Neuron (in vitro differentiated cells): Measurements from ENCODE around the gene TRIM65.

Experiments used
- H2AFZ ChIP-seq: one replicate; pipeline ENCODE4 v1.6.1; 2013; ENCODE audit warnings: low read depth, mild to moderate bottlenecking, inconsistent platforms, low read length, moderate library complexity
- H3K27me3 ChIP-seq: one replicate; pipeline ENCODE4 v1.6.1; 2013; ENCODE audit warnings: low read length; ENCODE audit not compliant: insufficient read depth
- H3K36me3 ChIP-seq: one replicate; pipeline ENCODE4 v1.6.1; 2013; ENCODE audit warnings: low read length; ENCODE audit not compliant: insufficient read depth
- H3K4me1 ChIP-seq: one replicate; pipeline ENCODE4 v1.6.1; 2013; ENCODE audit warnings: low read length; ENCODE audit not compliant: insufficient read depth
- H3K4me3 ChIP-seq: 2 replicates; pipeline ENCODE4 v1.5.1; 2013; ENCODE audit warnings: mild to moderate bottlenecking, low read length, moderate library complexity
- H3K9me3 ChIP-seq: one replicate; pipeline ENCODE4 v1.6.1; 2013; ENCODE audit warnings: low read length

Gene TRIM65

GRCh38 chr17:75909812-75910274, 13.1 kb upstream of the TRIM65 start:
- H3K4me3 ChIP-seq = no peak overlapping the region
- no peaks in the 10 kb centered on the region for H3K9me3 ChIP-seq
- no peaks in the 10 kb centered on the region for H3K27me3 ChIP-seq
- no peaks in the 10 kb centered on the region for H3K4me1 ChIP-seq
- H2AFZ ChIP-seq = no peak overlapping the region
- peaks cover 10% of the 10 kb centered on the region for H3K36me3 ChIP-seq

- Histone ChIP-seq H3K27me3 (no peaks in the 10 kb centered on the region), H2AFZ (no peak overlapping the region), H3K4me1 (no peaks in the 10 kb centered on the region), H3K4me3 (no peak overlapping the region), H3K36me3 (peaks cover 7% of the 10 kb centered on the region), H3K9me3 (no peaks in the 10 kb centered on the region)
These were observed 12.5 kb upstream of the TRIM65 start for GRCh38 chr17:75909051-75909811.

- Histone ChIP-seq H2AFZ (no peak overlapping the region), H3K4me3 (no peak overlapping the region), H3K4me1 (peaks cover 2% of the 10 kb centered on the region), H3K36me3 (peaks cover 4% of the 10 kb centered on the region), H3K9me3 (no peaks in the 10 kb centered on the region), H3K27me3 (no peaks in the 10 kb centered on the region)
These were observed 11.4 kb upstream of the TRIM65 start for GRCh38 chr17:75908201-75908600.

- Histone ChIP-seq H3K9me3 (no peaks in the 10 kb centered on the region), H3K4me3 (no peak overlapping the region), H3K36me3 (peaks cover 14% of the 10 kb centered on the region)
These were observed 9.6 kb upstream of the TRIM65 start for GRCh38 chr17:75906143-75906884.

GRCh38 chr17:75904749-75905521, 8.2 kb upstream of the TRIM65 start, which contains the start of gene MRPL38:
Gene MRPL38, minus strand, starts transcription at chr17:75904884. Its CDS starts 9 bp downstream, at chr17:75904875.
- H3K4me1 ChIP-seq = peaks cover 2% of the 10 kb centered on the region
- H3K4me3 ChIP-seq = peak within 1 kb of the TSS; percentile 68
- no peaks in the 10 kb centered on the region for H3K27me3 ChIP-seq
- H2AFZ ChIP-seq = peak within 1 kb of the TSS; percentile 32
- H3K9me3 ChIP-seq = no peaks in the 10 kb centered on the region
- peaks cover 16% of the 10 kb centered on the region for H3K36me3 ChIP-seq

More at GRCh38 chr17:75906143-75906884, 9.6 kb upstream of the TRIM65 start:
- Histone ChIP-seq H3K27me3 (no peaks in the 10 kb centered on the region), H2AFZ (no peak overlapping the region), H3K4me1 (peaks cover 2% of the 10 kb centered on the region)

- Histone ChIP-seq H3K9me3 (no peaks in the 10 kb centered on the region), H2AFZ (no peak overlapping the region), H3K4me3 (no peak overlapping the region), H3K27me3 (no peaks in the 10 kb centered on the region), H3K36me3 (peaks cover 38% of the 10 kb centered on the region), H3K4me1 (peaks cover 2% of the 10 kb centered on the region)
These were observed 5.7 kb upstream of the TRIM65 start for GRCh38 chr17:75902406-75902805.

- Histone ChIP-seq H3K27me3 (no peaks in the 10 kb centered on the region), H3K9me3 (no peaks in the 10 kb centered on the region), H3K36me3 (peaks cover 41% of the 10 kb centered on the region), H3K4me1 (peaks cover 2% of the 10 kb centered on the region), H3K4me3 (no peak overlapping the region), H2AFZ (no peak overlapping the region)
These were observed 5.0 kb upstream of the TRIM65 start for GRCh38 chr17:75901727-75902126.

GRCh38 chr17:75900691-75901533, 4.2 kb upstream of the TRIM65 start:
- Histone ChIP-seq H3K36me3 (peaks cover 41% of the 10 kb centered on the region), H3K27me3 (no peaks in the 10 kb centered on the region), H3K4me3 (no peak overlapping the region), H3K9me3 (no peaks in the 10 kb centered on the region), H2AFZ (no peak overlapping the region), H3K4me1 (peaks cover 2% of the 10 kb centered on the region)

- Histone ChIP-seq H2AFZ (no peak overlapping the region), H3K27me3 (no peaks in the 10 kb centered on the region), H3K9me3 (no peaks in the 10 kb centered on the region), H3K4me1 (peaks cover 6% of the 10 kb centered on the region), H3K4me3 (no peak overlapping the region), H3K36me3 (peaks cover 41% of the 10 kb centered on the region)
These were observed 3.2 kb upstream of the TRIM65 start for GRCh38 chr17:75899767-75900468.

GRCh38 chr17:75899353-75899752, 2.6 kb upstream of the TRIM65 start:
- H3K36me3 ChIP-seq = peaks cover 41% of the 10 kb centered on the region
- H3K27me3 ChIP-seq = no peaks in the 10 kb centered on the region
- peaks cover 6% of the 10 kb centered on the region for H3K4me1 ChIP-seq
- no peak overlapping the region for H2AFZ ChIP-seq
- H3K9me3 ChIP-seq = no peaks in the 10 kb centered on the region
- no peak overlapping the region for H3K4me3 ChIP-seq

GRCh38 chr17:75898791-75899190, 2.0 kb upstream of the TRIM65 start:
- no peaks in the 10 kb centered on the region for H3K27me3 ChIP-seq
- H3K36me3 ChIP-seq = peaks cover 41% of the 10 kb centered on the region
- H2AFZ ChIP-seq = no peak overlapping the region
- no peaks in the 10 kb centered on the region for H3K9me3 ChIP-seq
- no peak overlapping the region for H3K4me3 ChIP-seq
- H3K4me1 ChIP-seq = peaks cover 4% of the 10 kb centered on the region

GRCh38 chr17:75898065-75898464, 1.3 kb upstream of the TRIM65 start:
- H3K4me3 ChIP-seq = no peak overlapping the region
- no peaks in the 10 kb centered on the region for H3K9me3 ChIP-seq
- no peak overlapping the region for H2AFZ ChIP-seq
- peaks cover 41% of the 10 kb centered on the region for H3K36me3 ChIP-seq
- peaks cover 4% of the 10 kb centered on the region for H3K4me1 ChIP-seq
- H3K27me3 ChIP-seq = no peaks in the 10 kb centered on the region
